ENCODE data around the gene ANKRD12. TPM values are rescaled to one million over a fixed set of nuclear protein-coding genes. Genes with fewer than 3 reads are reported as not detected.

ANKRD12 gene
- total RNA-seq, 4 donors from 2014 or later, result 45.6 to 58.6 (median 47.4) TPM

DNA sequence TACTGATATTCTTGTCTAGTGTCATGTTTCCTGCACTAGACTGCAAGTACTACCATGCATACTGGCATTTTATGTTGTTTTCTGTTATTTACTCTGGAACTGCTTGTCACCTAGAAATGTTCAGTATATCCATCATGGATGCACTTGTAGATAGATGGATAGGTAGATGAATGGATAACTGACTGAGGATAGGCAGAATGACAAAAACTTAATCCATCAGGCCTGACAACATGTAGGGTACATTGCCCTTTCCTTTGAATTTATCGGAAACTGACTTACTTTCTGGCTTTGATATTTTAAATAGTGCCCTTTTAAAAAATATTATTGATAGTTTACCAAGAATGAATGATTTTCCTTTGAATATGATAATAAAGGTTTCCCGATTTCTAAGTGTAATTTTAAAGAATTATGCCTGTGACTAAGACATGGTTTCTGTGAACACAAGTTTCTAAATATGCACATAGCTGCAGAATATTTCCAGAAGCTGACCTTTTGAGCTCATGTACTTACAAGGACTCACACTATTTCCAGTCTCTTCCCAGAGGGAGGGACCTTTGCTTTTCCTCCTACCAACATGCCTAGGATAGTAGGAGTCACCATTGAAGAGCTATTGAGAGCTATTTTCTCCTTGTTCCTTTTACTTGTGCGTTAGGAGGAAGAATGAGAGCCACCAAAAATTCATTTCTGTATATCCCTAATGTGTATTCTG lies 81.3 kb downstream of the ANKRD12 start:
- DNase-seq (ENCODE audit: low spot score) (no peak), ATAC-seq (ENCODE audit: low FRiP score) (no peak)
- TF ChIP-seq, protein P1, sequence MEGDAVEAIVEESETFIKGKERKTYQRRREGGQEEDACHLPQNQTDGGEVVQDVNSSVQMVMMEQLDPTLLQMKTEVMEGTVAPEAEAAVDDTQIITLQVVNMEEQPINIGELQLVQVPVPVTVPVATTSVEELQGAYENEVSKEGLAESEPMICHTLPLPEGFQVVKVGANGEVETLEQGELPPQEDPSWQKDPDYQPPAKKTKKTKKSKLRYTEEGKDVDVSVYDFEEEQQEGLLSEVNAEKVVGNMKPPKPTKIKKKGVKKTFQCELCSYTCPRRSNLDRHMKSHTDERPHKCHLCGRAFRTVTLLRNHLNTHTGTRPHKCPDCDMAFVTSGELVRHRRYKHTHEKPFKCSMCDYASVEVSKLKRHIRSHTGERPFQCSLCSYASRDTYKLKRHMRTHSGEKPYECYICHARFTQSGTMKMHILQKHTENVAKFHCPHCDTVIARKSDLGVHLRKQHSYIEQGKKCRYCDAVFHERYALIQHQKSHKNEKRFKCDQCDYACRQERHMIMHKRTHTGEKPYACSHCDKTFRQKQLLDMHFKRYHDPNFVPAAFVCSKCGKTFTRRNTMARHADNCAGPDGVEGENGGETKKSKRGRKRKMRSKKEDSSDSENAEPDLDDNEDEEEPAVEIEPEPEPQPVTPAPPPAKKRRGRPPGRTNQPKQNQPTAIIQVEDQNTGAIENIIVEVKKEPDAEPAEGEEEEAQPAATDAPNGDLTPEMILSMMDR (IDR thresholded peaks at IDR 0.05), result no peak

DNA sequence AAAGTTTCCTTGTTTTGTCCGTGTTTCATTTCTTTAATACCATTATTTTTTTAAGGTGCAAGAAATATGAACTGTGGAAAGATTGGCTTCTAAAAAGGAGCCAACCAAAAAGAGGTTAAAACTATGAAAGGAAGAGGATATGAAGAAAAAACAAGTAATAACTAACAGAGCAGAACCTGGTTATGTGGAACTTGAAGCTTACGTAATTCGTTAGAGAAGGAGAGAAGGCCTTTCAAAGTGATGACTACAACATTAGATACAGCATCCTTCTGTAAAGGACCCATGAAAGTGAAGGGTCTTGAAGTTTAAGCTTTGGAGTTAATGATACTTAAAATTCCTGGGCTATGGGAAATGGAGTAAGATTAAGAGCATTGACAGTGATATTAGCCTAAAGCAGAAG lies 84.5 kb downstream of the ANKRD12 start:
- DNase-seq (ENCODE audit: low spot score) (no peak), ATAC-seq (ENCODE audit: low FRiP score) (no peak)
- TF ChIP-seq, protein P1 (IDR thresholded peaks at IDR 0.05), result no peak

DNA sequence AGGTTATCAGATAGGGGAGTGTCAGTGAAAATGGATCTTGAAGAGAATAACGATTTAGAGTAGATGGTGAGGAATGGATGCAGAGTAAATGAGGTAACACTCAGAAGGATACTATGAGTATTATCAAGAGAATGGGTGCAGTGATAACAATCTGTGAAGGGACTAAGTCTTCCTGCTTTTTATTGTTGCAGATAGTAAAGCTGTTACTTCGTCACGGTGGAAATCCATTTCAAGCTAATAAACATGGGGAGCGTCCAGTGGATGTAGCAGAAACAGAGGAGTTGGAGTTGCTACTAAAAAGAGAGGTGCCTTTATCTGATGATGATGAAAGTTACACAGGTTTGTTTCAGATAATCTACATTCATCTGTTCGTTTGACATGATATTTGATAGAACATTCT lies 85.1 kb downstream of the ANKRD12 start:
- TF ChIP-seq, protein P1 (IDR thresholded peaks at IDR 0.05), result no peak
- DNase-seq (ENCODE audit: low spot score) (no peak), ATAC-seq (ENCODE audit: low FRiP score) (no peak)

DNA sequence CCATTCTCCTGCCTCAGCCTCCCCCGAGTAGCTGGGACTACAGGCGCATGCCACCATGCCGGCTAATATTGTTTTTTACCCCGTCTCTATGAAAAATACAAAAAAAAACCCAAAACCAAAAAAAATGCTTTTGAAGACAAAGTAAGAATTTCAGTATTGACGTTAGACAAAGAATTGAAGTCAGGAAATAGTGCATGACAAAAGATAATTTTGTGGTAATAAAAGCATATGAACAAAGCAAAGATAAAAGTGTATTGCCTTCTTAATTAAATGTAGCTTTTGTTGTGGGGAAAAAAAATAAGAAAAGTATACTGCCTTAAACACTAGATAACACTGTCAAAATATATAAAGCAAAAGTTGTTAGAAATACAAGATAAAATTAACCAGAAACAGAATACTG lies 86.8 kb downstream of the ANKRD12 start:
- no peak for DNase-seq (ENCODE audit: low spot score)
- TF ChIP-seq, protein P1 (IDR thresholded peaks at IDR 0.05), result no peak
- no peak for ATAC-seq (ENCODE audit: low FRiP score)

DNA sequence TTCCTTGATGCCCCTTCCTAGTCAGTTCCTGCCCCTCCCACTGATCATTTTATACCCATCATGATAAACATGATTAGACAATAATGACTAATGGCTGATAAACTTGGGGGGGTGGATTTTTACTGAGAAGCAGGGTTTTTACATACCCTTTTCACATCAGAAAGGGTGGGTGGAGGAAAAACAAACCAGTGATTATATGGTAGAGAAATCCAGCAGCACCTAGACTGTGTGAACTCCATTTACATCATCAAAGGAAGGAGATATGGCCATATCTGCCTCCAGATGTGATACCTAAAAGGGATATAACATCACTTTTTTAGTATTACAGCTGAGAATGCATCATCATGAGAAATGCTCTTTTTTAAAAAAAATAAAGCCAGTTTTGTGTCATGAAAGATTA lies 89.9 kb downstream of the ANKRD12 start:
- no peak for ATAC-seq (ENCODE audit: low FRiP score)
- no peak for DNase-seq (ENCODE audit: low spot score)
- TF ChIP-seq, protein P1 (IDR thresholded peaks at IDR 0.05), result no peak

DNA sequence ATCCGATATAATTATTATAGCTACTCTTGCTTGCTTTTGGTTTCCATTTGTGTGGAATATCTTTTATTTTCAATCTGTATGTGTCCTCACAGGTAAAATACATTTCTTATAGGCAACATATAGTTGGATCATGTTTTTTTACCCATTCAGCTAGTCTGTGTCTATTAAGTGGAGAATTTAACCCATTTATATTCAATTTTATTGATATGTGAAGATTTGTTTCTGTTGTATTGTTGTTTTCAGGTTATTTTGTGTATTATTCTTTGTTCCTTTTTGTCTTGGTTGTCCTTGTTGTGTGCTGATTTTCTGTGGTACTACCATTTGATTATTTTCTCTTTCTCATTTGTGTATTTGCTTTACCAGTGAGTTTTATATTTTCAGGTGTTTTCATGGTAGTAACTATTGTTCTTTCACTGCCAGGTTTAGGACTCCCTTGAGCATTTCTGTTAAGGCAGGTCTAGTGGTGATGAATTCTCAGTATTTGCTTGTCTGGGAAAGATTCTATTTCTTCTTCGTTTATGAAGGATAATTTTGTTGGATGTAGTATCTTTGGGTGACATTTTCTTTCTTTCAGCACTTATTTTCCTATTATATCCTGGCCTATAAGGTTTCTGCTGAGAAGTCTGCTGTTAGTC lies 95.4 kb downstream of the ANKRD12 start:
- TF ChIP-seq, protein P1 (IDR thresholded peaks at IDR 0.05), result no peak
- ATAC-seq (ENCODE audit: low FRiP score), result no peak
- no peak for DNase-seq (ENCODE audit: low spot score)

DNA sequence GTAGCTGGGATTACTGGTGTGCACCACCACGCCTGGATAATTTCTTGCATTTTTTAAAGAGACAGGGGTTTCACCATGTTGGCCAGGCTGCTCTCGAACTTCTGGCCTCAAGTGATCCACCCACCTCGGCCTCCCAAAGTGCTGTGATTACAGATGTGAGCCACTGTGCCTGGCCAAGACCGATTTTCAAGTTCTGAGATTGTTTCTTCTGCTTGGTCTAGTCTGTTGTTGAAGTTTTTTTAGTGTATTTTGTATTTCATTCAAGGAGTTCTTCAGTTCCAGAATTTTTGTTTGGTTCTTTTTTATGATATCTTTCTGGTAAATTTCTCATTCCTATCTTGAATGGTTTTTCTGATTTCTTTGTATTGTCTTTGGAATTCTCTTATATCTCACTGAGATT lies 96.4 kb downstream of the ANKRD12 start:
- DNase-seq (ENCODE audit: low spot score) (no peak), ATAC-seq (ENCODE audit: low FRiP score) (no peak)
- TF ChIP-seq, protein P1 (IDR thresholded peaks at IDR 0.05), result no peak
